NCI-H82 treated with DMSO at 0.1 percent for 48 hours (cell line): Measurements from ENCODE around the gene SCCPDH.
"Not testable (repeated sequence)": the region's sequence is repeated elsewhere in the genome, so short reads cannot be mapped to it uniquely, and the experiment has no call there.

Source experiments
- DNase-seq: peaks from one replicate; lab custom pipeline; 2025; ENCODE audit not compliant: unreplicated experiment; lab: John Stamatoyannopoulos, UW

SCCPDH gene

GRCh38 chr1:246703581-246703980 is 20.6 kb upstream of the SCCPDH start:
- DNase-seq = no peak

- DNase-seq = no peak
Measured at GRCh38 chr1:246705368-246705767, 18.8 kb upstream of the SCCPDH start.

GRCh38 chr1:246708166-246708565 is 16.0 kb upstream of the SCCPDH start:
- no peak for DNase-seq

- DNase-seq = no peak
Measured at GRCh38 chr1:246709196-246709595, 15.0 kb upstream of the SCCPDH start.

GRCh38 chr1:246709835-246710234 is 14.4 kb upstream of the SCCPDH start:
- no peak for DNase-seq

GRCh38 chr1:246711548-246712003 is 12.6 kb upstream of the SCCPDH start:
- DNase-seq = no peak

- not testable (repeated sequence) for DNase-seq
Measured at GRCh38 chr1:246712428-246712827, 11.8 kb upstream of the SCCPDH start.

GRCh38 chr1:246719361-246719760 is 4.8 kb upstream of the SCCPDH start:
- DNase-seq = not testable (repeated sequence)

- DNase-seq = not testable (repeated sequence)
Measured at GRCh38 chr1:246720814-246721213, 3.4 kb upstream of the SCCPDH start.

- no peak for DNase-seq
Measured at GRCh38 chr1:246722720-246723119, 1.5 kb upstream of the SCCPDH start.

- no peak for DNase-seq
Measured at GRCh38 chr1:246724731-246725095, 504 bp downstream of the SCCPDH start.

GRCh38 chr1:246725191-246725590 is 982 bp downstream of the SCCPDH start:
- DNase-seq = no peak

GRCh38 chr1:246726255-246726679 is 2.1 kb downstream of the SCCPDH start:
- DNase-seq = no peak

- DNase-seq = no peak
Measured at GRCh38 chr1:246726881-246727280, 2.7 kb downstream of the SCCPDH start.

- no peak for DNase-seq
Measured at GRCh38 chr1:246727594-246727993, 3.4 kb downstream of the SCCPDH start.

- DNase-seq = no peak
Measured at GRCh38 chr1:246728311-246728710, 4.1 kb downstream of the SCCPDH start.

GRCh38 chr1:246729040-246729439 is 4.8 kb downstream of the SCCPDH start:
- DNase-seq = not testable (repeated sequence)

GRCh38 chr1:246730839-246731238 is 6.6 kb downstream of the SCCPDH start:
- no peak for DNase-seq

- not testable (repeated sequence) for DNase-seq
Measured at GRCh38 chr1:246731873-246732272, 7.7 kb downstream of the SCCPDH start.

GRCh38 chr1:246733704-246734103 is 9.5 kb downstream of the SCCPDH start:
- no peak for DNase-seq

- DNase-seq = no peak
Measured at GRCh38 chr1:246734866-246735265, 10.7 kb downstream of the SCCPDH start.

GRCh38 chr1:246735735-246736134 is 11.5 kb downstream of the SCCPDH start:
- no peak for DNase-seq

- DNase-seq = no peak
Measured at GRCh38 chr1:246742396-246742795, 18.2 kb downstream of the SCCPDH start.

- DNase-seq = not testable (repeated sequence)
Measured at GRCh38 chr1:246746155-246746554, 21.9 kb downstream of the SCCPDH start.
